Measurements from ENCODE around the gene FAM229A. TPM values are rescaled to one million over a fixed set of nuclear protein-coding genes. Genes with fewer than 3 reads are reported as not detected.

The FAM229A gene
- total and polyA plus RNA-seq, 9 of the 15 experiments (the other 6 are each of a cell fraction or from before 2014, with no cell fraction given): 0.04 to 21.6 (median 7.4) TPM

GRCh38 chr1:32345289-32345827 lies 16.9 kb downstream of the FAM229A start (continued):
- TF ChIP-seq CHAMP1 (IDR thresholded peaks at IDR 0.05) (no peak), ZNF41 (CRISPR knock-in tag; conservative IDR thresholded peaks at IDR 0.05) (no peak), HNRNPUL1 (IDR thresholded peaks at IDR 0.05; ENCODE audit: low read length) (no peak), COPS2 (conservative IDR thresholded peaks at IDR 0.05) (no peak), ZBTB5 (IDR thresholded peaks at IDR 0.05) (no peak), HCFC1 (IDR thresholded peaks at IDR 0.05; ENCODE audit: low read depth, low read length) (no peak), RFX7 (CRISPR knock-in tag; IDR thresholded peaks at IDR 0.05) (no peak), RB1 (IDR thresholded peaks at IDR 0.05; ENCODE audit: low read depth) (no peak), ZNF830 (CRISPR knock-in tag; IDR thresholded peaks at IDR 0.05) (no peak), EP400 (IDR thresholded peaks at IDR 0.05) (no peak), BCLAF1 (IDR thresholded peaks at IDR 0.05; ENCODE audit: borderline replicate concordance in 1 of 2, control insufficient read depth in 1 of 2, low read depth in 2 of 2, low read length in 1 of 2) (no peak), SOX6 (IDR thresholded peaks at IDR 0.05) (no peak), ZNF280A (IDR thresholded peaks at IDR 0.05; ENCODE audit: low read depth, partially characterized antibody) (no peak), MLX (CRISPR knock-in tag; conservative IDR thresholded peaks at IDR 0.05) (no peak)

Data from K562 (cell line).